Measurements from ENCODE around the gene ATXN1.
A peak's percentile ranks its signal among the peaks of the same experiment; 100 is the strongest.

Gene ATXN1

GRCh38 chr6:16700202-16700915 lies 60.9 kb downstream of the ATXN1 start:
- Histone ChIP-seq H3K79me2 (peaks cover 32% of the 10 kb centered on the region), H3K4me3 (ENCODE audit: low read depth, low read length) (no peak overlapping the region), H3K27ac (no peak overlapping the region), H3K4me1 (no peaks in the 10 kb centered on the region), H3K27me3 (ENCODE audit: control insufficient read depth, insufficient read depth, low read length) (no peaks in the 10 kb centered on the region), H3K4me2 (ENCODE audit: low read length) (peak overlapping the region; percentile 11), H3K9me3 (ENCODE audit: control insufficient read depth, low read length) (no peaks in the 10 kb centered on the region), H3K36me3 (ENCODE audit: control insufficient read depth, insufficient read depth, low read length) (no peaks in the 10 kb centered on the region), H2AFZ (no peak overlapping the region), H3K9ac (no peak overlapping the region)
- TF ChIP-seq CTCF (IDR thresholded peaks at IDR 0.05) = no peak

GRCh38 chr6:16698997-16699868 lies 62.0 kb downstream of the ATXN1 start:
- H3K4me1 ChIP-seq = no peaks in the 10 kb centered on the region
- H3K27ac ChIP-seq = no peak overlapping the region
- H3K4me2 ChIP-seq (ENCODE audit: low read length) = no peak overlapping the region
- no peak overlapping the region for H3K4me3 ChIP-seq (ENCODE audit: low read depth, low read length)
- H2AFZ ChIP-seq = no peak overlapping the region
- H3K27me3 ChIP-seq (ENCODE audit: control insufficient read depth, insufficient read depth, low read length) = no peaks in the 10 kb centered on the region
- H3K79me2 ChIP-seq = peaks cover 27% of the 10 kb centered on the region
- no peaks in the 10 kb centered on the region for H3K36me3 ChIP-seq (ENCODE audit: control insufficient read depth, insufficient read depth, low read length)
- H3K9ac ChIP-seq = no peak overlapping the region
- no peak for TF ChIP-seq CTCF (IDR thresholded peaks at IDR 0.05)
- no peaks in the 10 kb centered on the region for H3K9me3 ChIP-seq (ENCODE audit: control insufficient read depth, low read length)

- H3K9me3 ChIP-seq (ENCODE audit: control insufficient read depth, low read length) = no peaks in the 10 kb centered on the region
- H3K4me3 ChIP-seq (ENCODE audit: low read depth, low read length) = no peak overlapping the region
- H3K4me2 ChIP-seq (ENCODE audit: low read length) = no peak overlapping the region
- H3K36me3 ChIP-seq (ENCODE audit: control insufficient read depth, insufficient read depth, low read length) = no peaks in the 10 kb centered on the region
- no peaks in the 10 kb centered on the region for H3K4me1 ChIP-seq
- peaks cover 20% of the 10 kb centered on the region for H3K79me2 ChIP-seq
- no peak overlapping the region for H3K27ac ChIP-seq
- no peaks in the 10 kb centered on the region for H3K27me3 ChIP-seq (ENCODE audit: control insufficient read depth, insufficient read depth, low read length)
- no peak overlapping the region for H2AFZ ChIP-seq
- H3K9ac ChIP-seq = no peak overlapping the region
- TF ChIP-seq CTCF (IDR thresholded peaks at IDR 0.05) = no peak
These were observed 63.1 kb downstream of the ATXN1 start for GRCh38 chr6:16698162-16698533.

- H3K36me3 ChIP-seq (ENCODE audit: control insufficient read depth, insufficient read depth, low read length) = no peaks in the 10 kb centered on the region
- H3K4me3 ChIP-seq (ENCODE audit: low read depth, low read length) = no peak overlapping the region
- H3K4me1 ChIP-seq = no peaks in the 10 kb centered on the region
- TF ChIP-seq CTCF (IDR thresholded peaks at IDR 0.05) = no peak
- H3K4me2 ChIP-seq (ENCODE audit: low read length) = no peak overlapping the region
- no peak overlapping the region for H3K9ac ChIP-seq
- H3K27ac ChIP-seq = no peak overlapping the region
- peaks cover 20% of the 10 kb centered on the region for H3K79me2 ChIP-seq
- H2AFZ ChIP-seq = no peak overlapping the region
- H3K27me3 ChIP-seq (ENCODE audit: control insufficient read depth, insufficient read depth, low read length) = no peaks in the 10 kb centered on the region
- no peaks in the 10 kb centered on the region for H3K9me3 ChIP-seq (ENCODE audit: control insufficient read depth, low read length)
These were observed 63.7 kb downstream of the ATXN1 start for GRCh38 chr6:16697437-16698161.
